Glutamatergic neuron (in vitro differentiated cells): Measurements from ENCODE around the gene TRIM17. TPM values are rescaled to one million over a fixed set of nuclear protein-coding genes. Genes with fewer than 3 reads are reported as not detected.

ENCODE experiments used
- DNase-seq: peaks from one replicate; pipeline ENCODE4 v3.0.0; 2022
- H3K27ac Mint-ChIP-seq: one replicate; pipeline ENCODE4 v1.8.0; 2020; ENCODE audit warnings: mild to moderate bottlenecking, mixed read lengths, inconsistent platforms; ENCODE audit not compliant: unreplicated experiment
- H3K27me3 Mint-ChIP-seq: one replicate; pipeline ENCODE4 v1.8.0; 2020; ENCODE audit warnings: mild to moderate bottlenecking, moderate library complexity, mixed read lengths, inconsistent platforms; ENCODE audit not compliant: unreplicated experiment
- H3K36me3 Mint-ChIP-seq: one replicate; pipeline ENCODE4 v1.8.0; 2020; ENCODE audit warnings: mild to moderate bottlenecking, mixed read lengths, inconsistent platforms; ENCODE audit not compliant: unreplicated experiment
- H3K4me1 Mint-ChIP-seq: one replicate; pipeline ENCODE4 v1.8.0; 2020; ENCODE audit warnings: mild to moderate bottlenecking, low read depth, mixed read lengths, inconsistent platforms; ENCODE audit not compliant: unreplicated experiment
- H3K4me3 Mint-ChIP-seq: one replicate; pipeline ENCODE4 v1.8.0; 2020; ENCODE audit warnings: mild to moderate bottlenecking, mixed read lengths, inconsistent platforms; ENCODE audit not compliant: unreplicated experiment
- H3K9me3 Mint-ChIP-seq: one replicate; pipeline ENCODE4 v1.8.0; 2020; ENCODE audit warnings: mild to moderate bottlenecking, moderate library complexity, mixed read lengths, inconsistent platforms; ENCODE audit not compliant: unreplicated experiment
- CTCF ChIP-seq: fragments of 200-600 bp; sonication (generic); IDR thresholded peaks from one replicate; pipeline ENCODE4 v1.5.0; 2021; ENCODE audit not compliant: partially characterized antibody, unreplicated experiment
- total RNA-seq: library from RNA; stranded (reverse); fragmentation: NEBNext Ultra II Directional; extraction: Animal tissue kit (Norgen Biotek cat#: 25700); gene quantifications from one replicate; pipeline ENCODE4 v1.2.1, GENCODE V29; 2021; ENCODE audit not compliant: unreplicated experiment

TRIM17 gene
- total RNA-seq, 1 donor from 2014 or later, result not detected

GRCh38 chr1:228408869-228409805 is 7.5 kb downstream of the TRIM17 start:
- TF ChIP-seq CTCF, result no peak
- no peak overlapping the region for H3K27ac Mint-ChIP-seq
- H3K4me1 Mint-ChIP-seq, result peaks cover 7% of the 10 kb centered on the region
- H3K9me3 Mint-ChIP-seq, result peaks cover 3% of the 10 kb centered on the region
- H3K36me3 Mint-ChIP-seq, result peaks cover 6% of the 10 kb centered on the region
- DNase-seq, result no peak
- peaks cover 3% of the 10 kb centered on the region for H3K27me3 Mint-ChIP-seq
- no peak overlapping the region for H3K4me3 Mint-ChIP-seq

DNA sequence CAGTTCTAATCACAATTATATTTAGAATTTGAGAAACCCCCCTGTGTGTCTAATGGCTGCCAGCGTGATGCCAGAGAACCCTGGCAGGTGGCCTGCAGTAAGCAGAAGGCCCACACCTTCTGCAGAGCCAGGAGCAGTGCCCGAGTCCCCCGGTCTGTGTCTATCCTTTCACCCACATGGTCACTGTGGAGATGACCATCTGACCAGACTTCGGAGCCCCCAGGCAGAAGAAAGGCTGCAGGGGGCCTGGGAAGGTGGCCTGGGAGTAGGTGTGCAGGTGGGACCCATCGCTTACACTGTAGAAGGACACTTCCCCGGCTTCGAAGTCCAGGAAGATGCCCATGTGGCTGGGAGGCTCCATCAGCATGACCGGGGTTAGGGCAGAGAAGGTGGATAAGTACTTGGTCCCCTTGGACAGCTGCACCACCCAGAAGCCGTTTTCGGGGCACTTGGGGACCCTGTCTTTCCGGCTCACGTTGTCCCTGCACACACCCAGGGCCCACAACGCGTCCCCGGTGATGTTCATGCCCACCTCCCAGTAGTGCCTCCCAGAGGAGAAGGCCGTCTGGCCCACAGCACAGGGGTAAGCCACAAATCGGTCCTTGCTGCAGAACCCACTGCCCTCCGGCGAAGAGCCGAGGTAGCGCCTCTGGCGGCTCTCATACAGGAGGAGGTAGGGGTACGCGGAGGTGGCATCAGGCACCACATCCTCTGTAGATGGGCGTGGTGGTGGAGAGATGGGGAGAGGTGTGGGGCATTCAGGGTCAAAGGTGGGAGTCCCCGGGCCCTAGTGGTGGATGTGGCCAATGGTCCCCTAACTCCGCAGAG is 8.4 kb downstream of the TRIM17 start:
- peaks cover 1% of the 10 kb centered on the region for H3K36me3 Mint-ChIP-seq
- no peak for TF ChIP-seq CTCF
- DNase-seq, result no peak
- H3K9me3 Mint-ChIP-seq, result peaks cover 3% of the 10 kb centered on the region
- H3K4me1 Mint-ChIP-seq, result peaks cover 10% of the 10 kb centered on the region
- peak overlapping the region; percentile 83 for H3K4me3 Mint-ChIP-seq
- no peak overlapping the region for H3K27ac Mint-ChIP-seq
- peaks cover 3% of the 10 kb centered on the region for H3K27me3 Mint-ChIP-seq

- Mint-ChIP-seq H3K27ac (no peak overlapping the region), H3K9me3 (peaks cover 4% of the 10 kb centered on the region), H3K4me1 (peaks cover 11% of the 10 kb centered on the region), H3K27me3 (peaks cover 4% of the 10 kb centered on the region), H3K36me3 (no peaks in the 10 kb centered on the region), H3K4me3 (peak overlapping the region; percentile 83)
- DNase-seq, result no peak
- no peak for TF ChIP-seq CTCF
These were observed 9.3 kb downstream of the TRIM17 start for GRCh38 chr1:228407106-228408040.

DNA sequence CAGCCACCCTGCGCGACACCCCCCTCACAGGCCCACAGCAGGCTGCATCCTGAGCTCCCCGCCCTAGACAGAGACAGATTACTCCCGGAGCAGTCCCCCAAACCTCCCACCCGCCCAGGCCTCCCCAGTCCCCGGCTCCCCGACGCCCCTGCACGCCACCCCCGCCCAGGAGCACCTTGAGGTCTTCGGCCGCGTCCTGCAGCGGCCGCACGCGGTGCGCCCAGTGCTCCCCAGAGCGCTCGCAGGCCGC is 10.8 kb downstream of the TRIM17 start:
- peak overlapping the region; percentile 85 for H3K27ac Mint-ChIP-seq
- TF ChIP-seq CTCF, result no peak
- H3K36me3 Mint-ChIP-seq, result no peaks in the 10 kb centered on the region
- H3K27me3 Mint-ChIP-seq, result peaks cover 5% of the 10 kb centered on the region
- peaks cover 8% of the 10 kb centered on the region for H3K9me3 Mint-ChIP-seq
- peak overlapping the region; percentile 97 for H3K4me3 Mint-ChIP-seq
- H3K4me1 Mint-ChIP-seq, result peaks cover 15% of the 10 kb centered on the region
- DNase-seq, result no peak
